Activated CD4-positive, alpha-beta T cell treated with anti-CD3 and anti-CD28 coated beads for 48 hours (primary cell): ENCODE results near the gene COX20.

ENCODE experiments used
- DNase-seq: peaks from one replicate; pipeline ENCODE4 v3.0.0-alpha.2; 2020

COX20 gene

GRCh38 chr1:244854166-244854565 lies 18.7 kb downstream of the COX20 start:
- no peak for DNase-seq

GRCh38 chr1:244854865-244855578 lies 19.6 kb downstream of the COX20 start:
- no peak for DNase-seq

DNA sequence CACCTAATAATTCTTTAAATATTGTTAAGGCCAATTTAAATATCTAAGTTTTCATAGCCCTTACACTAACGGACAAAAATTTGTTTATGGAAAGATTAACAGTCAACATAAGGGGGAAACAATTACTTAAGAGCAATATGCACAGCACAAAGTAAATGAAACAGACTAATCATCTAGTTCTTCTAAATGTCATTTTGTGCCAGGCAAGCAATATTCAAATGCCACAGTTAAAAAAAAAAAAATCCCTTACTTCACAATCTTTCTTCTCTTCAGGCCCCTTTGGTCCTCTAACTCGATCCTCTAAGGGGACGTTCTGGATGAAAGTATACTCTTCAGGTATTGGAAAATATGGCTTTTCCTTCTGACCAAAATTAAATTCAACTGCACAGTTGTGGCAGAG lies 22.3 kb downstream of the COX20 start:
- DNase-seq = no peak

DNA sequence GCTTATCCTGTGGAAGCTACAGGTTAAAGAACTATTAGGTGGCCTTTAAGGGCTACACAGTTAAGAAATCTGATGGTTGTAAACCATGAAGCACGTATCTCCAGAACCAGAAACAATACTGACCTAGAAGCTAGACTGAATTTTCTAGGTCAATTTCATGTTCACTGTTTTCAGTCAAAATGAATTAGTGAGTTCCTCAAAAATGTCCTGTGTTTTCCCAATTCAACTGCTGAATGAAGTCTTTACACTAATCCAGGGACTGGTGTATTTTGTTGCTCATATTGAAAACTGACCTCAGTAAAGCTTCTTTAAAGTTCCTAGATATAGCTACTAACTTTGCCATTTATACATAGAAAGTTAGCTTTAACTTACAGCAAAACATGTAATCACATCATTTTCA lies 22.9 kb downstream of the COX20 start:
- DNase-seq = no peak

- no peak for DNase-seq
These were observed 24.6 kb downstream of the COX20 start for GRCh38 chr1:244860078-244860477.

DNA sequence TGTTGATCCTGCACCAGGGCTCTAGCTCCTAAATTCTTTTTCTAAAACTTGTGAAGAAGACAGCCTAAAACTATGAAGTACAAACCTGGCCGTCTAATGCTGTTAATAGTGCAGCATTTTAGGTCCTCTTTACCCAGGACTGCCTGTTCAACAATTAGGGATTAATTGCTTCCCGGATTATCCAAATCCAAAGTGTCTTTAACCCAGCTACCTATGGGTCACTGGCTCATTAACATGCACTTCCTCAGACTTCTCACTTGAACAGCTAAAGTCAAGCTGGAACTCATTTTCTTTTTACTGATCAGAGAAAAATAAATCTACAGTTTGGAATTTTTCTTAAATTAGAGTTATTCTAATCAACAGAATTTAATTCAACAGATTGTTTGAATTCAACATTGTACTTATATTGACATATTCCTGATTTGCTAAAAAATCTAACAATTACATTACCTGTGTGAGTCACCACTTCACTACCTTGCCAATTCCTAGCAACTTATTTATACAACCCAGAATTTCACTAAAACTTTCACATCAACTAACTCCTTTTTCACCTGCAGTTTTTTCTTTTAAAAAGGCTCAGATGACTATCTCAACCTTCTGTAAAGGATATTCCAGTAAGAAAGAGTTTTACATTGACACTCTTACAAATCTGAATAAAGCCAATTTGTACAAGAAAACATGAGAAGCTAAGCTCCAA lies 25.6 kb downstream of the COX20 start:
- DNase-seq = no peak

- no peak for DNase-seq
These were observed 26.2 kb downstream of the COX20 start for GRCh38 chr1:244861683-244862082.

- no peak for DNase-seq
These were observed 26.9 kb downstream of the COX20 start for GRCh38 chr1:244862354-244862698.

DNA sequence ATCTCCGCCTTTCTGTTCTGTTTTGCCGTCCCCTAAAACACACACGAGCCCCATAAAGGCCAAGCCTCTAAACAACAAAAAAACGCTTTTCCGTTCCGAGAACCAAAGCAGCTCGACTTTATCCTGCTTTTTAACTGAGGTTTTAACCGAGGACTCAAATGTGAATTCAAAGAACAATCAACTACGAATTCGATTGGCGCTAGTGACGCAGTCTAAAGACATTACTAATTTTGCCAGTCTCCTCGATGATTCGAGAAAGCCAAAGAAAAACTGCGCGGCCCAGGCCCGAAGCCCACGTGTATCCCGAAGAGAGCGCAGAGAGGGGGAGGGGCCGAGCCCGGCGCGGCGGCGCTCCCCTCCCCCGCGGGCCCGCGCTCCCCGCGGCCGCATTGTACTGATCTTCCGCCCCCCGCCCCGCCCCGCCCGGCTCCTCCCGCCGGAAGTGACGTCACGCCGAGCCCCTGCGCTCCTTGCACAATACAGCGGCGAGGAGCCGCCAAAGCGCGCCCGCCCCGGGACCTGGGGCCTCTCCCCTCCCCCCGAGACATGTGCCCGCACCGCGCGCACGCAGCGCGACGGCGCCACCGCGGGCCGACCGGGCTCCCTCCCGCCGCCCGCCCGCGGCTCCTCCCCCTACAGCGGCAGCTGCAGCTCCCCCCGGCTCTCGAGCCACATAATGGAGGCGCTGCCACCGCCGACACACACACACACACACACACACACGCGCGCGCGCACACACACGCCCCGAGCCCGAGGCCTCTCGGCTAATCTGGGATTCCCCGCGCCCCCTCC lies 27.4 kb downstream of the COX20 start:
- DNase-seq = peak; percentile 96

DNA sequence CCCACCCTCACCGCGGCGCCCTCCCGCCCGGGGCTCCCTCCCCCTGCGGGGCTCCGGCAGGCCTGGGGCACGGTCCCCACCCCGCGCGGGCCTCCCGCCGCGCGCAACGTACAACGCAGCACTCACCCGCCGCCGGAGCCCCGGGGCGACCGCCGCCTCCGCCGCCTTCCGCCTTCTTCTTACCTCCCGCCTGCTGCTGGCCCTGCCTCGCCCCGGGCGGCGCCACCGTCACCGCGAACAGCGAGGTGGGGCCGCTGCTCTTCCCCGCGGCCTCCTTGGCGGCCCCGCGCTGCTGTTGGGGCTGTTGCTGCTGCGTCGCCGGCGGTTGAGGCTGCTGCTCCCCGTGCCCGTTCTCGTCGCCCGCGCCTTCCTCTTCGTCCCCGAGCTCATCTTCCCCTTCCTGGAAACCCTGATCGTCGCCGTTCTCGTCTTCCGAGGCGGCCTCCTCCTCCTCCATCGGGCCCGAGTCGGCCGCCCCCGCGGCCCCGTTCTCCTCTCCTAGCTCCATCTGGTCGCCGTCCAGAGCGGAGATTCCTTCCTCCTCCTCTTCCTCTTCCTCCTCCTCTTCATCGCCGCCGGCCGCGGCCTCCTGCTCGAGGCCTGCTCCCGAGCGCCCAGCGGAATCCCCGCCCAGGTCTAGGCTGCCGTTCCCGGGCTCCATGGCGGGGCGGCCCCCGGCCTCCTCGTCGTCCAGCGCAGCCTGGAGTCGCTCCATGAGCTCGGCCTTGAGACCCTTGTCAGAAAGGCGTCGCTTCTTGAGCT lies 28.2 kb downstream of the COX20 start:
- DNase-seq = peak; percentile 49

DNA sequence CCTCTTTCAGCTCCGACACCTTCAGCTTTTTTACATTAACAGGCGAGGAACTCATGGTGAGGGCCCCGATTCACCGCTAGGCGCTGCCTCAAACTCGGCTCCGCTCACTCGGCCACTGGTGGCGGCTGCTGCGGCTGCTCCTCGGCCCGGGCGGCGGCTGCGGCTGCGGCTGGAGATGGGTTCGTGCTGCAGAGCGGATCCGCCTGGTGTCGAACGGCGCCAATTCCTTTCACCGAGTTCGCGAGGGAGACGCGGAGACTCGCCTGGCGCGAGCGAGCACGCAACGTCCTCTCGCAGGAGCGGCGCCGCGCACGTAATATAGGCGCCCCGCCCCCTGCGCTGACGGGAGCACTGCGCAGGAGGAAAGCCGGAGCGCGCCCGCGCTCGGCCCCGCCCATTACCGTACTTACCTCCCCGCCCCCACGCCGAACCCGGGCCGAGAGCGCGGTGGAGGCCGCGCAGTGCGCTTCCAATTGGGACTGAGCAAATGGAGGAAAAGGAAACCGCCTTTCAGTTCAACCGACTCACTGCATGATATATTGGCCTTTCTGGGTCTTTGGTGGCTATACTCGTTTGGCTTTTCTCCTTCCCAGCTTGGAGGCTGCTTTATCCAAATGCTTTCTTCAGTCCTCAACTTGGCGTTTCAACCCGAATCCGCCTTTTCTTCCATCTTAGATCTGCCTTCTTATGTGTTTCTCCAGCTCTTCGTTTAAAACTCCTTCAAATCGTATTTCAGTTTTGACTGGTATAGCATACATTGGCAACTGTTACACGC lies 29.0 kb downstream of the COX20 start, which contains the start of gene HNRNPU:
TSS of gene HNRNPU (minus strand) at position 291 of the 775 bp plus-strand sequence. CDS start at position 55, 236 bp downstream.
- DNase-seq = peak; percentile 97

DNA sequence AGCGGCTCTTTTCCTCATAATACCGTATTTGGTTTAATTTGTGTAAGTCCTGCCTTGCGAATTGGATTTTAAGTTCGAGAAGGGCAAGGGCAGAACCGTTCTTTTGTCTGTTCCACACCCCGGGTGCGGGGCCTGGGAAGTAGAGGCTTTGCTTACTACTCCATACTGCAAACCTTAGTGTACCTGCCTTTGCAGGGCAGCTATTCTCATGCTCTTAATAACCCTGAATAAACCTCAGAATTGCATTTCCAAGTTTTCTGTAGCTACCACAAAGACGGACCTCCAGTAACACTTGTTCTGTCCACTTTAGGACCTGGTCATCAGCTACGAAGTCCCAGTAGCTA lies 29.5 kb downstream of the COX20 start:
- DNase-seq = peak; percentile 58

- no peak for DNase-seq
These were observed 30.4 kb downstream of the COX20 start for GRCh38 chr1:244865820-244866219.

DNA sequence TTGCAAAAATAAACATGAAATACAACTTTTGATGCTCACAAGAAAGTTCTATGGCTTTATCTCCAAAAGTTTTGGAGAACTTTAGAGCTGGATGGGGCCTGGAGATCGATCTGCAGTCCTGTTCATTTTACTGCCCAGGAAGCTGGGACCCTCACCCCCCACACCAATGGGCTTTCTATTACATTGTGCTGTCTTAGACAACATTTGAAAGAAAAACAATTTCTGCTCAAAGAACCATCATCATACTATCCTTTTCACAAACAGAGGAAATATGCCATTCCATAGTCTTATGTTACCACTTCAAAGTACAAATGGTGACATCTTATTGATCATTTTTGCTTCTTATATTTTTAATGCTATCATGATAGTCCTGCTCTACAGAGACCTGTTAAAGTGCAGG lies 30.9 kb downstream of the COX20 start:
- DNase-seq = no peak

- DNase-seq = no peak
These were observed 33.3 kb downstream of the COX20 start for GRCh38 chr1:244868484-244869363.

GRCh38 chr1:244869364-244869827 lies 33.9 kb downstream of the COX20 start:
- no peak for DNase-seq

GRCh38 chr1:244869950-244870349 lies 34.5 kb downstream of the COX20 start:
- DNase-seq = no peak

- DNase-seq = no peak
These were observed 39.6 kb downstream of the COX20 start for GRCh38 chr1:244874974-244875579.

GRCh38 chr1:244876228-244876910 lies 40.9 kb downstream of the COX20 start:
- no peak for DNase-seq

DNA sequence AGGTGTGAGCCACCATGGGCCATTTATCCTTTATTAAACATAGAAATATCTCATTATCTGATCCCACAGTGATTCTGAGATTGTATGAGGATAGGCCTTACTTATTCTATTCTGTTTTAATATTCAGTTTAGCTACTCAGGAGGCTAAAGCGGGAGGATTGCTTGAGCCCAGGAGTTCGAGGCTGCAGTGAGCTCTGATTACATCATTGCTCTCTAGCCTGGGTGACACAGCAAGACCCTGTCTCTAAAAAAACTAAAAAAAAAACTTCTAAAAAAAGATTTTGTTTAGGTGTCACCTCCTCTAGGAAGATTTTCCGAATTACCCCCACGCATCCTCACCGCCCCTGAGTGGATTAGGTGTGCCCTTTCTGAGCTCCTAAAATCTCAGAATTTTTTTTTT lies 43.2 kb downstream of the COX20 start:
- no peak for DNase-seq
